Panc1 (cell line): Measurements from ENCODE around the gene RAPGEF1. TPM values are rescaled to one million over a fixed set of nuclear protein-coding genes. Genes with fewer than 3 reads are reported as not detected.

Experiments
- ATAC-seq: fragments of 200-7000 bp; cut with Tn5 transposase; 2 replicates; pipeline ENCODE4 v1.9.1; 2020; ENCODE audit warnings: mild to moderate bottlenecking, moderate library complexity
- BruUV-seq: library from RNA; stranded (reverse); fragments of 400-500 nt; replicated peaks from 2 replicates; lab custom pipeline; 2021; lab: Mats Ljungman, UMichigan
- CTCF ChIA-PET: fragments of 300-600 bp; sonication (Branson Sonifier 250); formaldehyde crosslinking; loops from one replicate; lab custom pipeline; 2022; ENCODE audit warnings: antibody characterized with exemption; lab: Charles Lee
- POLR2A ChIA-PET: fragments of 300-600 bp; sonication (Branson Sonifier 250); formaldehyde crosslinking; loops from one replicate; lab custom pipeline; 2022; ENCODE audit warnings: antibody characterized with exemption; lab: Charles Lee
- DNase-seq: peaks from one replicate; pipeline ENCODE4 v3.0.0-alpha.2; 2010; ENCODE audit warnings: low read depth, low spot score
- H3K27ac ChIP-seq: 2 replicates; pipeline ENCODE4 v1.5.1; 2011; ENCODE audit warnings: mild to moderate bottlenecking, low read length, inconsistent platforms
- H3K27me3 ChIP-seq: fragments of 200-500 bp; sonication (Bioruptor generic); 2 replicates; pipeline ENCODE4 v1.6.0; 2014; ENCODE audit warnings: low read length, inconsistent platforms; ENCODE audit not compliant: control insufficient read depth, insufficient read depth
- H3K36me3 ChIP-seq: fragments of 200-500 bp; sonication (Bioruptor generic); 2 replicates; pipeline ENCODE4 v1.5.1; 2014; ENCODE audit warnings: inconsistent platforms, mild to moderate bottlenecking, low read length, moderate library complexity; ENCODE audit not compliant: control insufficient read depth, insufficient read depth
- H3K4me1 ChIP-seq: 2 replicates; pipeline ENCODE4 v1.5.1; 2011; ENCODE audit warnings: inconsistent platforms, mild to moderate bottlenecking, low read length, moderate library complexity; ENCODE audit not compliant: control insufficient read depth, insufficient read depth
- H3K4me3 ChIP-seq, 2 experiments: 2 replicates each; pipeline ENCODE4 v1.5.1; 2011 to 2012; ENCODE audit warnings: low read depth in 2 of 2, low read length in 2 of 2, mild to moderate bottlenecking in 2 of 2, inconsistent platforms in 1 of 2, moderate library complexity in 1 of 2
- H3K9me3 ChIP-seq: fragments of 200-500 bp; sonication (Bioruptor generic); 2 replicates; pipeline ENCODE4 v1.5.1; 2014; ENCODE audit warnings: low read depth, mild to moderate bottlenecking, inconsistent platforms, low read length, moderate library complexity; ENCODE audit not compliant: control insufficient read depth, insufficient read depth
- POLR2AphosphoS5 ChIP-seq: IDR thresholded peaks from 2 replicates; pipeline ENCODE4 v1.6.1; 2012; ENCODE audit warnings: mild to moderate bottlenecking, low read depth, low read length, moderate library complexity
- SIN3A ChIP-seq: IDR thresholded peaks from 2 replicates; pipeline ENCODE4 v1.6.1; 2012; ENCODE audit warnings: low read depth, mild to moderate bottlenecking, low read length, moderate library complexity, borderline replicate concordance; ENCODE audit not compliant: insufficient read depth
- TCF7L2 ChIP-seq: IDR thresholded peaks from 2 replicates; pipeline ENCODE4 v1.6.1; 2011; ENCODE audit warnings: mild to moderate bottlenecking, low read depth, low read length, inconsistent platforms
- in situ Hi-C: cut with HindIII; loops from 2 replicates; pipeline ENCODE4 v1.10.0; 2016; ENCODE audit warnings: low sequenced_read_pairs, low pct_unique_long_range_greater_than_20kb
- intact Hi-C: fragments of 100-400 bp; cut with micrococcal nuclease; formaldehyde crosslinking; loops from one replicate; pipeline ENCODE4 v1.10.0; 2022; ENCODE audit not compliant: unreplicated experiment
- total RNA-seq: library from RNA; stranded (reverse); gene quantifications from one replicate; pipeline ENCODE4 v1.2.1, GENCODE V29; 2021; ENCODE audit not compliant: unreplicated experiment
- TF ChIP-seq, protein P1 (sequence below): fragments of 450-650 bp; IDR thresholded peaks from 2 replicates; pipeline ENCODE4 v1.5.1; 2017; ENCODE audit warnings: mild to moderate bottlenecking
- TF ChIP-seq, protein P2 (sequence below), 2 experiments: IDR thresholded peaks; 2 replicates each; pipeline ENCODE4 v1.6.1; 2011 to 2012; ENCODE audit warnings: low read depth in 2 of 2, control low read depth in 1 of 2, low read length in 1 of 2, mild to moderate bottlenecking in 1 of 2, moderate library complexity in 1 of 2; ENCODE audit not compliant: insufficient read depth in 1 of 2

RAPGEF1 gene
- total RNA-seq, 1 experiment from 2014 or later, result 86.8 TPM

DNA sequence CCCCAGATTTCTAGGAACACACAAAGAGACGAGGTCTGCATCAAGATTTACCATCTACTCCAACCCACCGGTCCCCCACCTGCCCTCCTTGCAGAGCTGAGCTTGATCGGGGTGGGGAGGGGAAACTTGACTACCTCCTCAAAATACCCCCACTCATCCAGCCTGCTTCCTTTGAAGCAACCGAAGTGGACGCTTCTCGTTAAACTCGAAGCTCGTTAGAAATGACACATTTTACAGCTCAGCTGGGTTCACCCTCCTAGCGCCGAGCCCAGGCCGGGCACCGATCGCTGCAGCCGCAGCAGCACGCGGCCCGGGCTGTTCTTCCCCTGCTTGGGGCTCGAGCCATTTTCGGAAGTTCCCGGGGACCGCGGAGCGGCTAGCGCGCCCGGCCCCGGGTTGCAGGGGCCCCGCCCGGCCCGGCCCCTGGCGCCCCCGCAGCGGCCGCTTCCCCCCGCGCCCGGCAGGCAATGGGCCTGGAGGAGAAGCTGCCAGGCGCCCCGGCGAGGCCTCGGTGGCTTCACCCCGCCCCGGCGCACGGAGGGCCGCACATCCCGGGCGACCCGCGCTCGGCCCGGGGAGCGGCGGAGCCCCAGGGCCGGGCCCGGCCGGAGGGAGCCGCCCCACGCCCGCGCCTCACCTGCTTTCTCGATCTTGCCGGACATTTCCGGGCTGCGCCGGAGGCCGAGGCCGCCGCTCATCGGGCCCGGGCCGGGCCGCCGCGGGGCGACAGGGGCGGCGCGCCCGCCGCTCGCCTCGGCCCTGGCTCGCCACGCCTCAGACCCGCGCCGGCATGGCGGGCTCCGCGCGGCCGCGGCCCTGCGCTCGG is 530 bp downstream of the RAPGEF1 start:
- BruUV-seq, result no TSS peak
- Histone ChIP-seq H3K4me3 (peak overlapping the region; percentile 66 to 74), H3K27me3 (no peaks in the 10 kb centered on the region), H3K9me3 (no peaks in the 10 kb centered on the region), H3K4me1 (peaks cover 38% of the 10 kb centered on the region), H3K36me3 (no peaks in the 10 kb centered on the region), H3K27ac (peak overlapping the region; percentile 85)
- peak; percentile 53 for ATAC-seq
- intact Hi-C loops, result loop anchor here (10.0 kb wide), 1 partner anchor 65 kb away; no protein-coding TSS in a partner anchor
- CTCF ChIA-PET, result no interaction called here
- POLR2A ChIA-PET, result no interaction called here
- DNase-seq, result no peak
- in situ Hi-C loops, result no loop called here
- TF ChIP-seq SIN3A, result 0 out of 2 replicates have a peak, but pooled peaks have one; percentile 7
- TF ChIP-seq TCF7L2, result peak; percentile 63; the same call in 1 of the 2 replicates
- TF ChIP-seq, protein P1, sequence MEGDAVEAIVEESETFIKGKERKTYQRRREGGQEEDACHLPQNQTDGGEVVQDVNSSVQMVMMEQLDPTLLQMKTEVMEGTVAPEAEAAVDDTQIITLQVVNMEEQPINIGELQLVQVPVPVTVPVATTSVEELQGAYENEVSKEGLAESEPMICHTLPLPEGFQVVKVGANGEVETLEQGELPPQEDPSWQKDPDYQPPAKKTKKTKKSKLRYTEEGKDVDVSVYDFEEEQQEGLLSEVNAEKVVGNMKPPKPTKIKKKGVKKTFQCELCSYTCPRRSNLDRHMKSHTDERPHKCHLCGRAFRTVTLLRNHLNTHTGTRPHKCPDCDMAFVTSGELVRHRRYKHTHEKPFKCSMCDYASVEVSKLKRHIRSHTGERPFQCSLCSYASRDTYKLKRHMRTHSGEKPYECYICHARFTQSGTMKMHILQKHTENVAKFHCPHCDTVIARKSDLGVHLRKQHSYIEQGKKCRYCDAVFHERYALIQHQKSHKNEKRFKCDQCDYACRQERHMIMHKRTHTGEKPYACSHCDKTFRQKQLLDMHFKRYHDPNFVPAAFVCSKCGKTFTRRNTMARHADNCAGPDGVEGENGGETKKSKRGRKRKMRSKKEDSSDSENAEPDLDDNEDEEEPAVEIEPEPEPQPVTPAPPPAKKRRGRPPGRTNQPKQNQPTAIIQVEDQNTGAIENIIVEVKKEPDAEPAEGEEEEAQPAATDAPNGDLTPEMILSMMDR, result no peak

DNA sequence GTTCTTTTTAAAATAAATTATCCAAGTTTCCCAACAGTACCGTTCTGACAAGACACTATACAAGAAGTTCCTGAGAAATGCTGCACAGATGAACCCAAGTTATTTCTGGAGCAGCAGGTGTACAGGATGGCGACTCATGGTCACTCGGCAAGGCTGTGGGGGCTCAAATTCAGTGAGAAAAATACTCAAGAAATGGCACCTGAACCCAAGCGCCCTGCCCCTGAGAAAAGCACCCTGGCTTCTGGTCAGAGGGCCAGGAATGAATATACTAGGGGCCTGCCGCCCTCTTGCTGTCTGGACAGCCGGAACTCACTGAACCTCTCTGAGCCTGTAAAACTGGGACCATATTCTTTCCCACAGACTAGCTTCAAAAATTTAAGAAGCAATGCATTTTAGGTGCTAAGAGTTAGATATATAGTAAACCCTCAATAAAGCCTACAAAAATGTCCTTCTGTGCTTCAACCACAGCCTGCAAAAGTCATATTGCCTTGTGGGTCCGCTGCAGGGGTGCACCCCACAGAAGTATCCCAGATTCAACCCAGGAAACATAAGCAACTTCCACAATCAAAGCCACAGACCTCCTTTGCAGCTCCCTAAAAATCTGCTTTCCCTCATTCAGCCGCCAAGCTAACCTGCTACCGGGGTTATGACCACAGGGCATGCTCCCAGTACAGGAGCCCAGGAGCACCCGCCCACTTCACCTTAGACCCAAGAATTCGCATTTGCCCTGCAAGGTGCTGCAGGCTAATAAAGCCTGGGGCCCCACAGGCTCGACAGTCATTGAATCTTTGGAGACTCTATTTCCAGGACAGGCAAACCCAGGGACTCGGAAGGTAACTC is 1.4 kb downstream of the RAPGEF1 start:
- Histone ChIP-seq H3K36me3 (no peaks in the 10 kb centered on the region), H3K4me1 (peaks cover 47% of the 10 kb centered on the region), H3K9me3 (no peaks in the 10 kb centered on the region), H3K27ac (peak overlapping the region; percentile 85), H3K27me3 (no peaks in the 10 kb centered on the region), H3K4me3 (peak overlapping the region; percentile 66 to 74)
- BruUV-seq, result TSS peak; percentile 69
- no peak for DNase-seq
- TF ChIP-seq SIN3A, result 0 out of 2 replicates have a peak, but pooled peaks have one; percentile 13
- TF ChIP-seq, protein P1, result no peak
- ChIA-PET CTCF (interaction anchor here (0.6 kb wide), 1 partner anchor 87 kb away, joined by 4 read pairs; no protein-coding TSS in a partner anchor), POLR2A (no interaction called here)
- ATAC-seq, result 0 out of 2 replicates have a peak, but pooled peaks have one; percentile 36
- intact Hi-C loops (loop anchor here (10.0 kb wide), 1 partner anchor 64 kb away; no protein-coding TSS in a partner anchor), in situ Hi-C loops (no loop called here)

DNA sequence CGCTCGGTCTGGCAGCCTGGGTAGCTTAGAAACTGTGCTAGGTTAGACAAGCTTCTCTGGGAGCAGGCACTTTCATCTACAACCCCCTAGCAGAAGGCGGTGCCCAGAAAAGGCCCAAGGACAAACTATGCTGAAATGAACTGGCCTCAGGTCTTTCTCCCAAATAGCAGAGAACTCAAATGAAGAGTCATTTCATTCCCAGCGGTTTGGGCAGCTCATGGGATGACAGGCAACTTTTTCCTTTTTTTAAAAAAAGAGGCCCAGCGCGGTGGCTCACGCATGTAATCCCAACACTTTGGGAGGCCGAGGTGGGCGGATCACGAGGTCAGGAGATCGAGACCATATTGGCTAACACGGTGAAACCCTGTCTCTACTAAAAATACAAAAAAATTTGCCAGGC is 2.5 kb downstream of the RAPGEF1 start:
- H3K36me3 ChIP-seq, result no peaks in the 10 kb centered on the region
- TF ChIP-seq, protein P2, sequence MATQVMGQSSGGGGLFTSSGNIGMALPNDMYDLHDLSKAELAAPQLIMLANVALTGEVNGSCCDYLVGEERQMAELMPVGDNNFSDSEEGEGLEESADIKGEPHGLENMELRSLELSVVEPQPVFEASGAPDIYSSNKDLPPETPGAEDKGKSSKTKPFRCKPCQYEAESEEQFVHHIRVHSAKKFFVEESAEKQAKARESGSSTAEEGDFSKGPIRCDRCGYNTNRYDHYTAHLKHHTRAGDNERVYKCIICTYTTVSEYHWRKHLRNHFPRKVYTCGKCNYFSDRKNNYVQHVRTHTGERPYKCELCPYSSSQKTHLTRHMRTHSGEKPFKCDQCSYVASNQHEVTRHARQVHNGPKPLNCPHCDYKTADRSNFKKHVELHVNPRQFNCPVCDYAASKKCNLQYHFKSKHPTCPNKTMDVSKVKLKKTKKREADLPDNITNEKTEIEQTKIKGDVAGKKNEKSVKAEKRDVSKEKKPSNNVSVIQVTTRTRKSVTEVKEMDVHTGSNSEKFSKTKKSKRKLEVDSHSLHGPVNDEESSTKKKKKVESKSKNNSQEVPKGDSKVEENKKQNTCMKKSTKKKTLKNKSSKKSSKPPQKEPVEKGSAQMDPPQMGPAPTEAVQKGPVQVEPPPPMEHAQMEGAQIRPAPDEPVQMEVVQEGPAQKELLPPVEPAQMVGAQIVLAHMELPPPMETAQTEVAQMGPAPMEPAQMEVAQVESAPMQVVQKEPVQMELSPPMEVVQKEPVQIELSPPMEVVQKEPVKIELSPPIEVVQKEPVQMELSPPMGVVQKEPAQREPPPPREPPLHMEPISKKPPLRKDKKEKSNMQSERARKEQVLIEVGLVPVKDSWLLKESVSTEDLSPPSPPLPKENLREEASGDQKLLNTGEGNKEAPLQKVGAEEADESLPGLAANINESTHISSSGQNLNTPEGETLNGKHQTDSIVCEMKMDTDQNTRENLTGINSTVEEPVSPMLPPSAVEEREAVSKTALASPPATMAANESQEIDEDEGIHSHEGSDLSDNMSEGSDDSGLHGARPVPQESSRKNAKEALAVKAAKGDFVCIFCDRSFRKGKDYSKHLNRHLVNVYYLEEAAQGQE (IDR thresholded peaks at IDR 0.05; ENCODE audit: insufficient read depth in 1 of 2, low read depth in 2 of 2, low read length in 1 of 2), result no peak
- TF ChIP-seq TCF7L2, result no peak
- no peak for TF ChIP-seq SIN3A
- TF ChIP-seq, protein P1, result no peak
- TF ChIP-seq POLR2AphosphoS5, result no peak
- H3K4me1 ChIP-seq, result peaks cover 56% of the 10 kb centered on the region
- no peaks in the 10 kb centered on the region for H3K27me3 ChIP-seq
- DNase-seq, result no peak
- CTCF ChIA-PET, result no interaction called here
- in situ Hi-C loops (no loop called here), intact Hi-C loops (loop anchor here (10.0 kb wide), 1 partner anchor 63 kb away; no protein-coding TSS in a partner anchor)
- BruUV-seq, result no TSS peak
- peak overlapping the region; percentile 39; the same call in 1 of the 2 replicates for H3K27ac ChIP-seq
- H3K9me3 ChIP-seq, result no peaks in the 10 kb centered on the region
- POLR2A ChIA-PET, result interaction anchor here (0.6 kb wide), 1 partner anchor 79 kb away, joined by 3 read pairs; no protein-coding TSS in a partner anchor
- no peak for ATAC-seq
- no peak overlapping the region for H3K4me3 ChIP-seq
